HepG2 (cell line): ENCODE data around the gene CARD9. TPM values are rescaled to one million over a fixed set of nuclear protein-coding genes. Genes with fewer than 3 reads are reported as not detected.

Experiments
- ATAC-seq: fragments of 200-7000 bp; cut with Tn5 transposase; 3 replicates; pipeline ENCODE4 v1.9.1; 2020; ENCODE audit warnings: mild to moderate bottlenecking, moderate library complexity
- BruUV-seq: library from RNA; stranded (reverse); fragments of 400-500 nt; replicated peaks from 2 replicates; lab custom pipeline; 2021; lab: Mats Ljungman, UMichigan
- CTCF ChIA-PET: fragments of 300-600 bp; formaldehyde crosslinking; extraction: SDS; loops from one replicate; lab custom pipeline; 2021; ENCODE audit warnings: low total read pairs, inconsistent platforms, low intra/inter-chr PET ratio; lab: Yijun Ruan, JAX
- POLR2A ChIA-PET: fragments of 350-600 bp; sonication (Branson Sonifier 250); formaldehyde crosslinking; loops from one replicate; lab custom pipeline; 2020; ENCODE audit warnings: antibody characterized with exemption, inconsistent platforms; lab: Yijun Ruan, JAX
- DNase-seq: peaks from one replicate; pipeline ENCODE4 v3.0.0-alpha.2; 2015; ENCODE audit warnings: low spot score
- FAIRE-seq: peaks from 3 replicates; lab custom pipeline; 2011; peaks lifted over from hg19 to GRCh38; lab: Jason Lieb, UNC
- H2AFZ ChIP-seq: one replicate; pipeline ENCODE4 v1.6.1; 2011; ENCODE audit warnings: low read length, inconsistent platforms
- H3K27ac ChIP-seq: fragments of 300-600 bp; 3 replicates; pipeline ENCODE4 v1.8.0; 2011; ENCODE audit warnings: mixed run types, mild to moderate bottlenecking, mixed read lengths, low read length, inconsistent platforms; ENCODE audit not compliant: insufficient read depth; ENCODE audit errors: extremely low read length
- H3K27me3 ChIP-seq, 2 experiments: fragments of 200-600 bp in 1 of 2; 2 replicates in 1 of 2; 3 replicates in 1 of 2; pipeline versions ENCODE4 v1.6.0 to v1.8.0; 2011; ENCODE audit warnings: low read length in 2 of 2, mild to moderate bottlenecking in 2 of 2, moderate library complexity in 2 of 2, inconsistent platforms in 1 of 2; ENCODE audit not compliant: insufficient read depth in 2 of 2, control insufficient read depth in 1 of 2
- H3K36me3 ChIP-seq, 2 experiments: fragments of 200-600 bp in 1 of 2; replicated peaks in 1 of 2; 2 replicates in 1 of 2; 3 replicates in 1 of 2; pipeline versions ENCODE4 v1.5.1 to v1.8.0; 2011; ENCODE audit warnings: low read length in 2 of 2, inconsistent platforms in 1 of 2; ENCODE audit not compliant: insufficient read depth in 2 of 2, control insufficient read depth in 1 of 2
- H3K4me1 ChIP-seq: 2 replicates; pipeline ENCODE4 v1.5.1; 2012; ENCODE audit warnings: low read length, inconsistent platforms; ENCODE audit not compliant: insufficient read depth
- H3K4me2 ChIP-seq: 2 replicates; pipeline ENCODE4 v1.6.0; 2011; ENCODE audit warnings: low read depth, low read length, inconsistent platforms
- H3K4me3 ChIP-seq, 3 experiments: fragments of 200-600 bp in 1 of 3; sonication (generic), shearing (Covaris generic) in 1 of 3; replicated peaks in 1 of 3; 2 replicates each; pipeline ENCODE4 v1.5.1; 2011 to 2016; ENCODE audit warnings: low read length in 3 of 3, inconsistent platforms in 2 of 3, low read depth in 2 of 3, mild to moderate bottlenecking in 2 of 3, control low read depth in 1 of 3, mixed read lengths in 1 of 3; ENCODE audit not compliant: insufficient read depth in 1 of 3
- H3K79me2 ChIP-seq: one replicate; pipeline ENCODE4 v1.6.1; 2011; ENCODE audit warnings: low read length, inconsistent platforms; ENCODE audit not compliant: insufficient read depth
- H3K9ac ChIP-seq: 2 replicates; pipeline ENCODE4 v1.6.0; 2011; ENCODE audit warnings: mild to moderate bottlenecking, low read depth, low read length, inconsistent platforms; ENCODE audit not compliant: insufficient read depth
- H3K9me3 ChIP-seq: 2 replicates; pipeline ENCODE4 v1.5.1; 2012; ENCODE audit warnings: mild to moderate bottlenecking, low read length
- H4K20me1 ChIP-seq: 2 replicates; pipeline ENCODE4 v1.6.0; 2011; ENCODE audit warnings: inconsistent platforms, mild to moderate bottlenecking, low read length, moderate library complexity; ENCODE audit not compliant: insufficient read depth
- AFF4 ChIP-seq: sonication (generic); formaldehyde crosslinking; IDR thresholded peaks from 2 replicates; pipeline ENCODE4 v1.4.0; 2020; ENCODE audit warnings: missing genetic modification reagents
- AGO2 ChIP-seq: fragments of 200-400 bp; formaldehyde crosslinking; optimal IDR thresholded peaks from 2 replicates; pipeline ENCODE3; 2017; ENCODE audit warnings: mild to moderate bottlenecking, low read depth, low read length, moderate library complexity
- ARNT ChIP-seq: fragments of 450-650 bp; IDR thresholded peaks from 2 replicates; pipeline ENCODE4 v1.6.1; 2017
- CEBPG ChIP-seq: IDR thresholded peaks from 2 replicates; pipeline ENCODE4 v1.6.1; 2016
- ETV5 ChIP-seq: IDR thresholded peaks from 2 replicates; pipeline ENCODE4 v1.6.1; 2018; ENCODE audit warnings: missing biosample characterization, missing genetic modification reagents, inconsistent platforms, borderline replicate concordance
- FOXC1 ChIP-seq: sonication (generic); formaldehyde crosslinking; IDR thresholded peaks from 2 replicates; pipeline ENCODE4 v1.8.0; 2022; ENCODE audit warnings: mild to moderate bottlenecking, missing genetic modification reagents, borderline replicate concordance
- IKZF4 ChIP-seq: sonication (generic); formaldehyde crosslinking; IDR thresholded peaks from 2 replicates; pipeline ENCODE4 v1.5.1; 2020; ENCODE audit warnings: borderline replicate concordance, mild to moderate bottlenecking, low read depth, missing genetic modification reagents; ENCODE audit errors: not compliant biosample characterization
- KAT2B ChIP-seq: fragments of 150-350 bp; IDR thresholded peaks from 2 replicates; pipeline ENCODE4 v1.6.1; 2014; ENCODE audit warnings: low read depth, low read length, borderline replicate concordance
- KLF13 ChIP-seq: sonication (generic); formaldehyde crosslinking; IDR thresholded peaks from 2 replicates; pipeline ENCODE4 v1.4.0; 2020; ENCODE audit warnings: mild to moderate bottlenecking, missing genetic modification reagents
- MYPOP ChIP-seq: sonication (generic); formaldehyde crosslinking; IDR thresholded peaks from 2 replicates; pipeline ENCODE4 v1.8.1; 2023; ENCODE audit warnings: mild to moderate bottlenecking, moderate library complexity, missing genetic modification reagents
- NCOA1 ChIP-seq: sonication (generic); formaldehyde crosslinking; IDR thresholded peaks from 2 replicates; pipeline ENCODE4 v1.9.0; 2021; ENCODE audit warnings: missing genetic modification reagents
- ZFP1 ChIP-seq: IDR thresholded peaks from 2 replicates; pipeline ENCODE4 v1.6.1; 2016
- ZNF317 ChIP-seq: sonication (generic); formaldehyde crosslinking; IDR thresholded peaks from 2 replicates; pipeline ENCODE4 v1.5.0; 2020; ENCODE audit warnings: mild to moderate bottlenecking, missing genetic modification reagents
- ZNF562 ChIP-seq: sonication (generic); formaldehyde crosslinking; IDR thresholded peaks from 2 replicates; pipeline ENCODE4 v1.8.0; 2022; ENCODE audit warnings: missing genetic modification reagents, borderline replicate concordance
- WGBS: methylation state at CpG from one replicate; pipeline ENCODE4 v1.1.6; 2017; ENCODE audit warnings: low lambda C conversion rate; 5-methylcytosine and 5-hydroxymethylcytosine counted together
- in situ Hi-C: cut with HindIII; loops from 2 replicates; pipeline ENCODE4 v1.10.0; 2017; ENCODE audit warnings: low pct_unique_long_range_greater_than_20kb; ENCODE audit not compliant: extremely low pct_ligation_motif_present
- intact Hi-C: fragments of 100-400 bp; cut with micrococcal nuclease; formaldehyde crosslinking; loops from one replicate; pipeline ENCODE4 v1.10.0; 2022; ENCODE audit not compliant: unreplicated experiment
- polyA plus RNA-seq, 8 experiments: library from polyadenylated mRNA; depleted of rRNA in 3 of 8; stranded (reverse) in 7 of 8; unstranded in 1 of 8; fragments of >200 nt; fragmentation: Illumina TruSeq in 4 of 8; extraction: Trizol in 4 of 8; gene quantifications; 2 replicates each; pipeline versions ENCODE4 v1.2.1 to v1.2.3, GENCODE V29; 2011 to 2016; ENCODE audit warnings: low read depth in 4 of 8, missing spikeins in 1 of 8, mixed read lengths in 1 of 8; ENCODE audit not compliant: insufficient read depth in 1 of 8
- total RNA-seq, 5 experiments: library from RNA; depleted of rRNA; stranded (reverse); fragments of >200 nt; fragmentation: Illumina TruSeq; extraction: Trizol; gene quantifications; 2 replicates each; pipeline ENCODE4 v1.2.3, GENCODE V29; 2016; ENCODE audit warnings: low read depth in 1 of 5

CARD9 gene
- total and polyA plus RNA-seq, 2 of the 13 experiments (the other 11 are each of a cell fraction or from before 2014, with no cell fraction given): 3.3 to 7.4 TPM

GRCh38 chr9:136380381-136380780 is 6.9 kb upstream of the CARD9 start:
- DNase-seq (no peak), FAIRE-seq (no peak), ATAC-seq (no peak)
- H3K79me2 ChIP-seq: no peaks in the 10 kb centered on the region
- H3K4me1 ChIP-seq: 0 out of 2 replicates have a peak, but pooled peaks cover 7% of the 10 kb centered on the region
- no peak overlapping the region for H3K4me2 ChIP-seq
- POLR2A ChIA-PET: interaction anchor here (1.3 kb wide), 1 partner anchor 17 kb away, joined by 3 read pairs; the partner anchor contains the start of gene DNLZ
- no peaks in the 10 kb centered on the region for H4K20me1 ChIP-seq
- TF ChIP-seq AGO2 (peak; percentile 66), KLF13 (no peak)
- H3K36me3 ChIP-seq: peaks cover 20 to 41% of the 10 kb centered on the region in 2 experiments; a peak in 3 of 5 replicates
- BruUV-seq: no TSS peak
- no peaks in the 10 kb centered on the region for H3K9me3 ChIP-seq
- 100% methylated on average over 1 of the region's 17 CpGs for WGBS
- no peaks in the 10 kb centered on the region for H3K27me3 ChIP-seq
- in situ Hi-C loops: no loop called here
- intact Hi-C loops: no loop called here
- no peak overlapping the region for H3K4me3 ChIP-seq
- no peak overlapping the region for H3K27ac ChIP-seq
- H2AFZ ChIP-seq: no peak overlapping the region
- H3K9ac ChIP-seq: no peak overlapping the region
- CTCF ChIA-PET: no interaction called here

DNA sequence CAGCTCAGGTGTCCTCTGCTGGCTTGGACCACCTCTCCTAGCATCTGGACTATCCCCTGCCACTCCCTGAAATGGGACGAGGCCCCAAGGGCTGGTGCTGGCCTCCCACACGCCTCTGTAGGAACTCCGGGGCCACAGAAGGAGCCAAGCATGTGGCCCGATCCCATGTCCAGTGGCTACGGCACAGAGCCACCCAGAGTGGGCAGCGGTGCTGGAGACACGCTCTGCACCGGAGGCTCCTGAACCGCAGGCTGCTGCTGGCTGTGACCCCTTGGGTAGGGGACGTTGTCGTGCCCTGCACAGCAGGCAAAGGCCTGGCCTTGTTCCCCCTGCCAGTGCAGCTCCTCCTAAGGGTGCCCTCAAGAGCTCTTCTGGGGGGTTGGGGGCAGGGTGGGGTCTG is 6.4 kb upstream of the CARD9 start:
- no peaks in the 10 kb centered on the region for H4K20me1 ChIP-seq
- H3K27ac ChIP-seq: no peak overlapping the region
- H3K79me2 ChIP-seq: no peaks in the 10 kb centered on the region
- H3K27me3 ChIP-seq: no peaks in the 10 kb centered on the region
- H3K4me2 ChIP-seq: no peak overlapping the region
- H3K36me3 ChIP-seq: peaks cover 20 to 37% of the 10 kb centered on the region in 2 experiments; a peak in 3 of 5 replicates
- ChIA-PET POLR2A (no interaction called here), CTCF (no interaction called here)
- FAIRE-seq (no peak), DNase-seq (no peak), ATAC-seq (no peak)
- intact Hi-C loops (no loop called here), in situ Hi-C loops (no loop called here)
- TF ChIP-seq ZFP1 (CRISPR knock-in tag) (no peak), CEBPG (CRISPR knock-in tag) (no peak), ZNF317 (no peak), MYPOP (CRISPR knock-in tag) (no peak), ARNT (no peak), KAT2B (no peak), ETV5 (CRISPR knock-in tag) (no peak), ZNF562 (CRISPR knock-in tag) (no peak), IKZF4 (CRISPR knock-in tag) (no peak), FOXC1 (CRISPR knock-in tag) (no peak), AFF4 (CRISPR knock-in tag) (no peak), NCOA1 (CRISPR knock-in tag) (no peak)
- BruUV-seq: no TSS peak
- H3K4me3 ChIP-seq: no peak overlapping the region
- 100% methylated on average over 3 of the region's 11 CpGs for WGBS
- no peaks in the 10 kb centered on the region for H3K9me3 ChIP-seq
- no peak overlapping the region for H3K9ac ChIP-seq
- 0 out of 2 replicates have a peak, but pooled peaks cover 7% of the 10 kb centered on the region for H3K4me1 ChIP-seq
- no peak overlapping the region for H2AFZ ChIP-seq
